ENCODE measurements around the gene AP3S2.
"Not testable (repeated sequence)": the region's sequence is repeated elsewhere in the genome, so short reads cannot be mapped to it uniquely, and the experiment has no call there.

The AP3S2 gene

DNA sequence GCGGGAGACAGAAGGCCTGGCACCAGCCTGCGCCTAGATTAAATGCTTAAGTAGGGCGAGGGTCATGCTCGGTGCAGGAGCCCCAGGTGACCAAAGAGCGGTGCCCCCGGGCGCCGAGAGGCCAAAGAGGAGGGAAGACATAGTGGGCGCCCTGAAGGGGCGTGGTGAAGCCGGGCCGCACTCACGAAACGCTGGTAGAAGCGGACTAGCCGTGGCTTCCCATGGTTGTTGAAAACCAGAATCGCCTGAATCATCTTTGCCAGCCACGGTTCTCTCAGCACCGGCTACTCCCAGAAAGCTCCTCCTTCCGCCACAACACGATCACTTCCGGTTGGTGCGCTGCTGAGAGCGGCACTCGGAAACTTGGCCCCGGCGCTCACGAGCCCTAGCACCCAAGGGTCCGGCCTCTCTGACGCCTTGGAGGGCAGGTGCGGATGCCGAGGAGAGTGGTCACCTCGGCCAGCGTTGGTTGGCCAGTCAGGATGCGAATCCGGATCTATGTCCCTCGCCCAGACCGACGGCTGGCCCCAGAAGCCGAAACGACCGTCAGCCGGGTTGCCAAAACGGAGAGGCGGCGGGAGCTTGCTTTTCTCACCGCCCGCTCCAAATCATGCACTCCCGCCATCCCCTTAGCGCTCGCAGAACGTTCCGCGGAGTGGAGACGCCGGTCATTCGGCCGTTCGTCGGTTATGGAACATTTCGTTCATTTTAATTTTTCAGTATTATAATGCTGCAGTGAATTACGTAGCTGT lies at the start of gene AP3S2:
AP3S2 (minus strand) TSS at position 299 of the 752 bp plus-strand sequence; CDS start at position 254, 45 bp downstream.
- peak; percentile 92 to 93 for DNase-seq

DNA sequence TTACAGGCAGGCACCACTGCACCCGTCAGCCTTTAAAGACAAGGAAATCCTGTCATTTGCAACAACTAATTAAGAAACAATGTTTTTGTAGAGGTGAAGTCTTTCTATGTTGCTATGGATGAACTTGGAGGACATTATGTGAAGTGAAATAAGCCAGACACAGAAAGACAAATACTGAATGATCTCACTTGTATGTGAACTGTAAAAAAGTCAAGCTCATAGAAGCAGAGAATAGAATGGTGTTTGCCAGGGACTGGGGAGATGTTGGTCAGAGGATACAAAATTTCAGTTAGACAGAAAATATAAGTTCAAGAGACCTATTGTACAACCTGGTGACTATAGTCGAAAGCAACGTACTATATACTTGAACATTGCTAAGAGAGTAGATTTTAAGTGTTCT lies 46.1 kb upstream of the AP3S2 start:
- no peak for DNase-seq

DNA sequence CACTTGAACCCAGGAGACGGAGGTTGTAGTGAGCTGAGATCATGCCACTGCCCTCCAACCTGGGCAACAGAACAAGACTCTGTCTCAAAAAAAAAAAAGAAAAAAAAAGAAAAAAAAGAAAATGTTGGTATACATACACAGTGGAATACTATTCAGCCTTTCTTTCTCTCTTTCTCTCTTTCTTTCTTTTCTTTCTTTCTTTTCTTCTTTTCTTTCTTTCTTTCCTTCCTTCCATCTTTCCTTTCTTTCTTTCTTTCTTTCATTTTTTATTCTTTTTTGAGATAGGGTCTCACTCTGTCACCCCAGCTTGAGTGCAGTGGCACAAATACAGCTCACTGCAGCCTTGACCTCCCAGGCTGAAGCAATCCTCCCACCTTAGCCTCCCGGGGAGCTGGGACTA lies 45.6 kb upstream of the AP3S2 start:
- not testable (repeated sequence) for DNase-seq

DNA sequence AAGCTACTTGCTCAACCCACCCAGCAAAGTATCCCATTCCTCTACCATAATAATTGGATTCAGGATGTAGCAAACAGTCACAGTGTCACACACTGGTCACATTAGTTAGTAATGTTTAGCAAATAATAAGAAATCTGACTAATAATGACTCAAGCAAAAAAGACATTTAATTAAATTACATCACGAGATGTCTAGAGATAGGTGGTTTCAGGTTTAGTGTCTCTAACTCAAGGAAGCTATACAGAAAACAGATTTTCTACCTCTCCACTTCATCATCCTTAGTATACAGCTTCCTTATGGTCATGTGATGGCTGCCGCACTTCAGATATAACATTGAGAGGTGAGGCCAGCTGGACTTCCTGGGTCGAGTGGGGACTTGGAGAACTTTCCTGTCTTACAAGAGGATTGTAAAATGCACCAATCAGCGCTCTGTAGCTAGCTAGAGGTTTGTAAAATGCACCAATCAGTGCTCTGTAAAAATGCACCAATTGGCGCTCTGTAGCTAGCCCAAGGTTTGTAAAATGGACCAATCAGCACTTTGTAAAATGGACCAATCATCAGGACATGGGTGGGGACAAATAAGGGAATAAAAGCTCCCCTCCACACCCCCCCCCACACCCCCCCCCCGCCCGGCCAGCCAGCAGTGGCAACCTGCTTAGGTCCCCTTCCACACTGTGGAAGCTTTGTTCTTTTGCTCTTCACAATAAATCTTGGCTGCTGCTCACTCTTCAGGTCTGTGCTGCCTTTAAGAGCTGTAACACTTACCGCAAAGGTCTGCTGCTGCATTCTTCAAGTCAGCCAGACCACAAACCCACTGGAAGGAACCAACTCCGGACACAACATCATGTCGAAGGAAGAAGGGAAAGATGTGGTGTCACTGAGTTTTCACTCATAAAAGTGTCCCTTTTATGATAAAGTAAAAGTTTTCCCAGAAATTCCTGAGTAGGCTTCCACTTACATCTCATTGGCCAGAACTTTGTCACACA lies 43.9 kb upstream of the AP3S2 start:
- DNase-seq = no peak

DNA sequence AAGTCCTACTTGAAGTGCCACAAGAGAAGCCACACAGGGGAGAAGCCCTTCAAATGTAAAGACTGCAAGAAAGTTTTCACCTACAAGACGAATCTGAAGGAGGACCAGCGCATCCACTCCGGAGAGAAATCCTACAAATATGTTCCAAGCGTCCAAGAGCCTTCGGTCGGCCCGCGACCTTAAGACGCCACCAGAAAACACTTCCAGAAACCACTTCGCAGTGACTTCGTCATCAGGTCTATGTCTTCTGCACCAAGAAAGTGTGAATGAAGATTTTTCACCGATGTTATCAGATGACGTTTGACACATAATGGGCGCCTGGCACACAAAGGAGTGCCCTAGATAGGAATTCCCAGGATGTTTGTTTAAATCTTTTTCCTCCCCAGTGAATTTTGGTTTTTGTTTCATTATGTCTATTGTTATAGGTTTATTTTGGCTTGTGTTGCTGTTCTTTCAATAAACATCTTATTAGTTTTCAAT lies 43.0 kb upstream of the AP3S2 start:
- DNase-seq = no peak

DNA sequence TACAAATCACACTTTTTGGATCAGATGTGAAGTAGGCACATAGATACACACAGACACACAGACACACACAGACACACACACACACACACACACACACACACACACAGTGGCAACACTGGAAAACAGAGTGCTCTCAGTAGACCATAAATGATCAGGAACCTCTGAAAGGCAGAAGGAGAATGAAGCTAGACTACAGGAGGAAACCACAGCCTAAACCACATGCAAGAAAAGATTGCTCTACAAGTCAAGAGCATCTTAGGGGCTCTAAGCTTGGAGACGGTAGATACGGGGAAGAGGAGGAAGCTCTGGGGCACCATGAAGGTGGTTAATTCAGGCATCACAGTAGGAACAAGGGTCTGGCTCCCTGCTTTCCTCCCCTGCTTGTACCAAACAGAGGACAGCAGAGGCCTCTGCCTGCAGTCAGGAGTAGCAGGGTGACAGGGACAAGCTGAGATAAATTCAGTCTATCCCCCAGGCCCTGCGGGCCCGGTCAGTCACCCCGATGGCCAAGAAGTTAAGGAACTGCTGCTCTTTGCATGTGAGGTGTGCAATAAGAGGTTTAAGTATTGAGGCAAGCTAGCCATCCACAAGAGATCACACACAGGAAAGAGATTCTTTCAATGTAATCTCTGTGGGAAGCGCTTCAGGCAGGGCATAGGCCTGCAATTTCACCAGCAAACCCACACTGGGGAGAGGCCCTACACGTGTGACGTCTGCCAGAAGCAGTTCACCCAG lies 42.4 kb upstream of the AP3S2 start:
- no peak for DNase-seq

DNA sequence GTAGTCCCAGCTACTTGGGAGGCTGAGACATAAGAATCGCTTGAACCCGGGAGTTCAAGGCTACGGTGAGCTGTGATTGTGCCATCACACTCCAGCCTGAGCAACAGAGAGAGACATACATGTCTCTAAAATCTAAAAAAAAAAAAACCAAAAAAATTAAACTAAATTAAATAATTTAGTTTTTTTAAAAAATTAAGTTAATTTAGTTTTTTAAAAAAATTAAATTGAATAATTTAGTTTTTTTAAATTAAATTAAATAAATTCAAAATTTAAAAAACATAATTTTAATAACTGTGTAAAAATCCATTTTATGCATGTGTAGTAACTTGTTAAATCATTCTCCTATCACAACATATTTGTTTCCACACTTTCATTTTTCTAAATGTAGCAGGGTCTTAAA lies 39.1 kb upstream of the AP3S2 start:
- DNase-seq = no peak

DNA sequence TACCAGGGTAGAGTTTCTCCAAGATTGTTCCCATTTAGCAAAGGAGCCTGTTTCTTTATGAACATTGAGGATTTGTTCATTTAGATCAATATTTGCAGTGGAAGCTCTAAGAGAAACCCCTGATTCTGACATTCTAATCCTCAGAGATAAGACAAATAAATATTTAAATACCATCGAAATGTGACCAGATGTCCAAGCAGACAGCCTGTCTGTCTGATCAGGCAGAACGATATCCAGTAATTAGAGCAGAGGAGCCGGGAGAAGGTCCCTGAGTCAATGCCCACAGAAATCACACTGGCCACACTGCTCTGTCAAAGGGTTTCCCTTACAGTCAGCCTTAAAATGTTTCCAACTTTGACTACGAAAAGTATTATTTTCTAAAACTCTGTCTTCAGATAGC lies 34.6 kb upstream of the AP3S2 start:
- DNase-seq = no peak

DNA sequence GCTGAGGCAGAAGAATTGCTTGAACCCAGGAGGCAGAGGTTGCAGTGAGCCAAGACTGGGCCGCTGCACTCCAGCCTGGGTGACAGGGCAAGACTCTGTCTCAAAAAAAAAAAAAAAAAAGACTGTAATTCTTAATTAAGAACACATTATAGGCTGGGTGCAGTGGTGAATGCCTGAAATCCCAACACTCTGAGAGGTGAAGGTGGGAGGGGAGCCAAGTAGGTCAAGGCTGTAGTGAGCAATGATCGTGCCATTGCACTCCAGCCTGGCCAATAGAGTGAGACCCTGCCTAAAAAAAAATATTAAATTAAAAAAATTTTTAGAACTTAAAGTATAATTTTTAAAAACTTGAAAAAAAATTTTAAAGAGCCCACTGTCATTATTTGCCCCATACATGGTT lies 32.4 kb upstream of the AP3S2 start:
- DNase-seq = no peak

DNA sequence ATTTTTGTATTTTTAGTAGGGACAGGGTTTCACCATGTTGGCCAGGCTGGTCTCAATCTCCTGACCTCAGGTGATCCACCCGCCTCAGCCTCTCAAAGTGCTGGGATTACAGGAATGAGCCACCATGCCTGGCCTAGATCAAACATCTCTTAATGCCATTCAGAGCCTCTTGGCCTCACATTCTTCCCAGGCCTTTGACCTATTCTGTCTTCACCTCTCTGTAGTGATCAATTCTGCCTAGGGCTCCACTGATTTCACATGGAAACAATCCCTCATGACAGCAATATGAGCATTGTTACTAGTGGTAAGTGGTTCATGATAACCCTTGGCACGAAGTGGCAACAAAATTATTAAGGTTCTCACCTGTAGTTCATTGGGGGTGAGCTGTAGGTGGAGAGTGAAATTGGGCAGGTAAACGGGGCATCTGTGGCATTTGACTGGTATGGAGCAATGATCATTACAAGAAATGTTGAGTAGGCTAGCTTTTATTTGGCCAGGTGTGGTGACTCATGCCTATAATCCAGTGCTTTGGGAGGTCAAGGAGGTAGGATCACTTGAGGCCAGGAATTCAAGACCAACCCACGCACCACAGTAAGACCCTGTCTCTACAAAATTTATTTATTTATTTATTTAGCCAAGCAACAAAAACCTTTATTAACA lies 23.8 kb upstream of the AP3S2 start:
- peak in 1 of 2 experiments; percentile 2 for DNase-seq

DNA sequence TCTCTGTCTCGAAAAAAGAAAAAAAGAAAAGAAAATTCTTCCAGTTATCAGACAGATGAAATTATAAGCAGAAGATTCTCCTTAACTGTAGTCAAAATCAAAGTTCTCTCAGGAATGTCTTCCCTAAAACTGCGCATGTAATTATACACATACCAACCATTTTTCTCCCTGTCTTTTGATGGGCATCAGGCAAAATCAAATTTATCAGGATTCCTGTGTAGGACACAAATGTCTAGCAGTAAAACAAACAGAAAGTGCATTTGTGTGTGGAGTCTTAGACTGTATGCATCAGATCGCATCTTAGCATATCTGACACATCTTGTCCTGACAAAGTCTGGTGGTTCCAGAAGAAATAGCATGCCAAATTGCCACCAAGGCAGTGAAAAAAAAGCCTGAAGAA lies 22.9 kb upstream of the AP3S2 start:
- no peak for DNase-seq

DNA sequence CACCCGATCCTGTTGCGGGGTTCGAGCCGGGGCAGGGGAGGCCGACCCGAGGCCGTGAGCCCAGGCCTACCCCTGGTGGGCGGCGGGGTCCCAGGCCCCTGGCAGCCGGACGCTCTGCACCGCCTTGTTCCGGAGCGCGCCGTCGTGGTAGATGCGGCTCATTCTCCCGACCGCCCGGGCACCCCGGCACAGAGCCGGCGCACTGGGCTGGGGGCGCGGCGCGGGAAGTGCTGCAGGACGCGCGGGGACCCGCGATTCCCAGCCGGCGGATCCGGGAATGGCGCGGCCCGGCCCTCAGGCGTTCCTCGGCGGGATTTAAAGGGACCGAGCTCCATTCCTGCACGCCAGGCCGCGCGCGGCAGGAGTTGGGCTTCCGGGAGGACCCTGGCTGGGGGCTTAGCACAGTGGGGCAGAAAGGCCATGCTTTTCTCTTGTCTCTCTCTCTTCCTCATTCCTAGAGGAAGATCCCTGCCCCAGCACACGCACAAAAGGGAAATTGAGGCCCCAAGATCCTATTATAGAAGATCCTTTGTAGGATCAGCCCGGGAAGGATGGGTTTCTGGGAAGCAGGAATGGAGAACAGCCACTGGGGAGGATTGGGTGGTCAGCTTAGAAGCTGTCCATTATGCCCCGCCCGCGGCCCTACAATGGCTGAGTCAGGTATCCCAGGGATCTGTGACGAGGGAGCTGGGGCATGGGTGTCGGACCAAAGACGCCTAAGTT lies 19.0 kb upstream of the AP3S2 start, which contains the start of gene ARPIN:
ARPIN (minus strand) TSS at position 279 of the 723 bp plus-strand sequence; CDS start at position 162, 117 bp downstream.
- peak; percentile 25 to 53 for DNase-seq

DNA sequence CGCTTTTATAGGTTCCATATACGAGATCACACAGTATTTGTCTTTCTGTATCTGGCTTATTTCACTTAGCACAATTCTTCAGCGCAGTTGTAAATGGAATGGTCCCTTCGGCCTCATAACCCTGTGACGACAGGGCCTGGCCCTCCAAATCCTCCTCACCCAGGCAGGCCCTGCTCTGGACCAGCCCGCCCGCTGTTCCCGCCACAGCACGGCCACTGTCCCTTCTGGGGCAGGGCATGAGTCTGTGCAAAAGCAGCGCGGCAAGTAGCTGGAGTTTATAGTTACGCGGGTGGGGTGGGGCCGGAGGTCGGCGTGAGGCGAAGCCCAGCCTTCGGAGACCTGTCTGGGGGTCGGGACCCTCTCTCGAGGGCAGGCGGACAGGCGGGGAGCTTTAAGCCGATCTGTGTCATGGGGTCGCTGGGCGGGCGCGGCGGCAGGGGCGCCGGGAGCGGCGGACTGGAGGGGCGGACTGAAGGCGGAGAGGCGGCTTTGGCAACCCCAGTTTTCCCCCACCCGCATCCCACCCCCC lies 18.4 kb upstream of the AP3S2 start:
- peak in 1 of 2 experiments; percentile 7 for DNase-seq

DNA sequence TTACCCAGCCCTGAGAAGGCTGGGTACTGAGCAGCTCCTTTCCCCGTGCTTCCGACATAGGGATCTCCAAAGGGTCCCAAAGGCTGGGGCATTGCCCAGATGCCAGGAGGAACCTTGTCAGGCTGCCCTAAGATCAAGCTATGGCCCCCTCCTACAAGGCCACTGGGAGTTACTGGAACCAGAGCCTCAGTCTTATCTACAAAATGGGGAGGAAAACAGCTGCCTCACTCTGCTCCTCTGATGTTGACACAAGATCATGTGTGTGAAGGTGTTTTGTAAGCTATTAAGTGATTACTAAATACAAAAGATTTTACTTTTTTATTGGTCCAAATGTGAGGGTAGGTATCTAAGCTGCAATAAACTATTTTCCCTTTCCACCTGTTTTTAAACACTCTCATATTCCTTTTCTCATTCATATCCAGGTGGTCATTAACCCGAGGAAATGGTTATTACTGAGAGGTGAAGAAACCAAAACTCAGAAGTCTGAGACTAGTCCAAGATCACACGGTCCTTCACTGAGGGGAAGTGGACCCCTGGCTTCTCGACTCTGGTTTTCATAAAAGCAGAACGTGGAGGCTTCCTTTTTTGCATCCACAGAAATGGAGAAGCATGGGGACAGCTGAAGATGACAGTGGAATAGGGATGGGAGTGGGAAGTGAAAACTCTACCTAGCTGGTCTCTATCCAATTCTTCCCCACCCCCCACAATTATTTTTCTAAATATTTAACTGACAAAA lies 17.3 kb upstream of the AP3S2 start:
- no peak for DNase-seq

DNA sequence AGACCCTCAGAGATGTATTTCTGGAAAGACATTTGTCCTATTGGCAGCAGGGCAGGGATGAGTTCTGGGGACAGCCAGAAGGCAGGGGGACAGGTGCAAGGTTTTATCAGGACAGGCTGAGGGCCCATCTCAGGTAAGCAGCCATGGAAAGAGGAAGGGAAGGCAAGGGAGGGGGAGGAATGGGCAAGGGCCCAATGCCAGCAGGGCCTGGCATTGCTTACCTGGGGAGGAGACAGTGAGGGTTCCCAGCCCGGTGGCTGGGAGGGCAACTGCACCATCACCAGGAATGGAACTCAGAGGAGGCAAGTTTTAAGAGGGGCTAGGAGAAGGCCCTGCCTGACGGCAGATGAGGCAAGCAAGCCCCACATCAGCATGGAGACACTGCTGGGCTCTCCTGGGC lies 15.8 kb upstream of the AP3S2 start:
- DNase-seq = no peak

DNA sequence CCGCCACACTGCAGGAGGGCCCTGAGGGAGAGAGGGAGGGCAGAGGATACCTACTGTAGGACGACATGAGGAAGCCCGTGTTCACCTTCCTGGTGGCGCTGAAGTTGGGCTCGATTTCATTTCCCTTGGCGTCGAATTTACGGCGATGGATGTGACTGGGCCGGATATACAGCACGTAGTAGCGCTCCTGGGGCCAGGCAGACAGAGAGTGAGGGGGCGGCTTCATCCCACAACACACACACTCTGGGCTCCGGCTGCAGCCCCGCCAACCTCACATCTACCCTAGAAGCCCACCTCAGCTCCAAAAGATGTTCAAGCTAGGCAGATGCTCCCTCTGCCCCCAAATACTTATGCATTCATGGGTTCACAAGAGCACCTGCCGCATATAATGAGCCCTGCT lies 14.4 kb upstream of the AP3S2 start:
- no peak for DNase-seq

DNA sequence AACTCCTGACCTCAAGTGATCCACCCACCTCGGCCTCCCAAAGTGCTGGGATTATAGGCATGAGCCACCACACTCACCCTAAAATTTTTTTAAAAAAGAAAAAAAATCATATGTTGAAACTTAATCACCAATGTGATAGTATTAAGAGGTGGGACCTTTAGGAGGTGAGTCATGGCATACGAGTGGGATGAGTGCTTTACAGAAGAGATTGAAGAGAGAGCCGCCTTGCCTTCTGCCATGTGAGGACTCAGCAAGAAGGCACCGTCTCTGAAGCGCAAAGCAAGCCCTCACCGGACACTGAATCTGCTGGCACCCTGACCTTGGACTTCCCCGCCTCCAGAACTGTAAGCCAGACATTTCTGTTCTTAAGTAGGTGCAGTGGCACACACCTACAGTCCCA lies 13.5 kb upstream of the AP3S2 start:
- DNase-seq = no peak

DNA sequence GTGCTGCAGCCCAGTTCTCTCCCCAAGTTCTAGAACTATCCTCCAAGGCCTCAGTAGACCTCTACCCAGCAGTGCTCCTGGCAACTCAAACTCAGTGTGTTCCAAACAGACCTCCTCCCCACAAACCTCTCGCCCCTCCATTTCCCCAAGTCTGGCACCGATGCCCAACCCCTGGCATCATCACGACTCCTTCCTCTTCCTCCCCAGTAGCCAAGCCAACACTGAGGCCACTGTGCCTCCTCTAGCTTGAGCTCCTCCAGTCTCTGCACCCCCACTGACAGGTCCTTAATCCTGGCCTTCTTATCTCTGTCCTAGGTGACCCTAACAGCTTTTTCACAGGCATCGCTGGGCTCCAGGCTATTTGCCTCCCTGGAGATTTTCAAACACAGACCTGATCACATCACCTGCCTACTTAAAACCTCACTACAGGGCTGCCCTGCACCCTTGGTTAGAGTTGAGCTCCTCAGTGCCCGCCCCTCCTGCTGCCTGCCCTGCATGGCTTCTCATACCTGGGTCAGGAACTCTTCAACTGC lies 12.1 kb upstream of the AP3S2 start:
- DNase-seq = no peak

DNA sequence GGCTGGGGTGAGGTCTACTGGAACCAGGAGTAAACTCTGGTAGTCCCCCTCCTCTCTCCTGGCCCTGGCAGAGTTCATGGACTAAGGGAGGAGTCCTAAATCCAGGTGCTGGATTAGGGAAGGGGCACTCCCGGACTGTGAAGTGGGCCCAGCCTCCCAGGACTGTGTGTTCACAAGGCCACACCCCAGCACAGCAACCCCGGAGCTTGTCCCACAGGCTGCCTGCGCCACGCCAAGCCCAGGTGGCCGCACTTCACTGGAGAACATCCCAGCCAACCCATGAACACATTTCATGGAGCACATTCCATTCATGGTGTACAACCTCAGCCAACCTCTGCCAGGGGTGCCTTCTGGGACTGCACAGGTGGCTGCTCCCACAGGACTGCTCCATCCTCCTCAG lies 10.7 kb upstream of the AP3S2 start:
- no peak for DNase-seq

DNA sequence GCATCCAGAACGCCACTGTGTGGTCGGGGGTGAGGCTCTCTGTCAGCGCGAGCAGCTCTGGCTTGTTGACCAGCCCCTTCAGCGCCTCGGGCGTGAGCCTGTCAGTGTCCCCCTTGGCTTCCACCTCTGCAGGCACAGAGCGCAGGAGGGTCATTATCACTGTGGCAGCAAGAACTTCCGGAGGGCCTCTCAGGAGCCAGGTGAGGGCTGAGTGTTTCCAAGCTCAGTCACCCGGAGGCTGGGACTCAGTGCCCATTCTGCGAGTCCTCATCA lies 10.0 kb upstream of the AP3S2 start:
- no peak for DNase-seq
